Measurements from ENCODE around the gene GBF1.
A peak's percentile ranks its signal among the peaks of the same experiment; 100 is the strongest.

The GBF1 gene

GRCh38 chr10:102309236-102309635 is 63.9 kb downstream of the GBF1 start:
- DNase-seq = no peak

- no peak for DNase-seq
These were observed 64.6 kb downstream of the GBF1 start for GRCh38 chr10:102309916-102310315.

GRCh38 chr10:102310361-102311024 is 65.2 kb downstream of the GBF1 start:
- DNase-seq = peak; percentile 65

- DNase-seq = no peak
These were observed 65.7 kb downstream of the GBF1 start for GRCh38 chr10:102311025-102311420.

GRCh38 chr10:102312683-102313082 is 67.4 kb downstream of the GBF1 start:
- no peak for DNase-seq

- peak; percentile 44 for DNase-seq
These were observed 68.0 kb downstream of the GBF1 start for GRCh38 chr10:102313221-102313896.

GRCh38 chr10:102314801-102315200 is 69.5 kb downstream of the GBF1 start:
- DNase-seq = no peak

- DNase-seq = no peak
These were observed 71.1 kb downstream of the GBF1 start for GRCh38 chr10:102316421-102316820.

- DNase-seq = no peak
These were observed 77.6 kb downstream of the GBF1 start for GRCh38 chr10:102322914-102323313.

- no peak for DNase-seq
These were observed 78.7 kb downstream of the GBF1 start for GRCh38 chr10:102324061-102324460.

GRCh38 chr10:102326031-102326430 is 80.7 kb downstream of the GBF1 start:
- DNase-seq = no peak

- no peak for DNase-seq
These were observed 81.7 kb downstream of the GBF1 start for GRCh38 chr10:102327002-102327401.

- no peak for DNase-seq
These were observed 82.3 kb downstream of the GBF1 start for GRCh38 chr10:102327641-102328040.

GRCh38 chr10:102332772-102333171 is 87.4 kb downstream of the GBF1 start:
- DNase-seq = no peak

GRCh38 chr10:102334101-102334500 is 88.8 kb downstream of the GBF1 start:
- DNase-seq = peak; percentile 66

- no peak for DNase-seq
These were observed 89.9 kb downstream of the GBF1 start for GRCh38 chr10:102335184-102335583.

GRCh38 chr10:102341038-102341688 is 95.8 kb downstream of the GBF1 start:
- no peak for DNase-seq

GRCh38 chr10:102342458-102342857 is 97.1 kb downstream of the GBF1 start:
- no peak for DNase-seq

- no peak for DNase-seq
These were observed 97.6 kb downstream of the GBF1 start for GRCh38 chr10:102342958-102343357.

- no peak for DNase-seq
These were observed 98.7 kb downstream of the GBF1 start for GRCh38 chr10:102344067-102344466.

GRCh38 chr10:102347236-102347828 is 102.0 kb downstream of the GBF1 start:
- DNase-seq = peak; percentile 66

GRCh38 chr10:102352066-102352715 is 106.9 kb downstream of the GBF1 start:
- DNase-seq = peak; percentile 91

- peak; percentile 35 for DNase-seq
These were observed 109.1 kb downstream of the GBF1 start for GRCh38 chr10:102354451-102354850.

All from eye (tissue), 1 donor.